Tibial nerve (tissue), 4 donors: ENCODE measurements around the gene HLA-DOB. TPM values are rescaled to one million over a fixed set of nuclear protein-coding genes. Genes with fewer than 3 reads are reported as not detected.

Source experiments
- DNase-seq, 2 donors: peaks; one replicate each; pipeline ENCODE4 v3.0.0-alpha.2; 2019; ENCODE audit warnings: low spot score in 2 of 2
- H3K27ac ChIP-seq, 4 donors: fragments of 200-600 bp; sonication (generic) in 3 of 4; one replicate each; pipeline ENCODE4 v1.5.1; 2017 to 2019; ENCODE audit warnings: mild to moderate bottlenecking in 1 of 4
- H3K27me3 ChIP-seq, 2 donors: fragments of 200-600 bp; sonication (generic) in 1 of 2; one replicate each; pipeline versions ENCODE4 v1.5.1 to v1.6.0; 2017 to 2019
- H3K36me3 ChIP-seq, 3 donors: fragments of 200-600 bp; sonication (generic); one replicate each; pipeline ENCODE4 v1.5.1; 2018 to 2019
- H3K4me1 ChIP-seq, 4 donors: fragments of 200-600 bp; sonication (generic) in 3 of 4; one replicate each; pipeline ENCODE4 v1.5.1; 2017 to 2019
- H3K4me3 ChIP-seq, 4 donors: fragments of 200-600 bp; sonication (generic) in 3 of 4; one replicate each; pipeline ENCODE4 v1.5.1; 2017 to 2019; ENCODE audit warnings: mild to moderate bottlenecking in 1 of 4, moderate library complexity in 1 of 4
- H3K9me3 ChIP-seq, 4 donors: fragments of 200-600 bp; sonication (generic) in 3 of 4; one replicate each; pipeline ENCODE4 v1.5.1; 2017 to 2019
- EP300 ChIP-seq, 2 donors: sonication (generic); formaldehyde crosslinking; IDR thresholded peaks; one replicate each; pipeline ENCODE4 v1.6.1; 2017; ENCODE audit warnings: antibody characterized with exemption in 2 of 2, mild to moderate bottlenecking in 1 of 2
- POLR2A ChIP-seq, 2 donors: fragments of 450-650 bp; IDR thresholded peaks; one replicate each; pipeline ENCODE4 v1.6.1; 2017; ENCODE audit warnings: antibody characterized with exemption in 2 of 2, mild to moderate bottlenecking in 2 of 2, moderate library complexity in 2 of 2
- WGBS, 2 donors: methylation state at CpG; one replicate each; pipeline ENCODE4 v1.1.5; 2018; 5-methylcytosine and 5-hydroxymethylcytosine counted together
- total RNA-seq, 4 donors: library from RNA; depleted of rRNA; stranded (reverse); fragments of >200 nt; gene quantifications; one replicate each; pipeline ENCODE4 v1.1.0, GENCODE V29; 2016
- TF ChIP-seq, protein P1 (sequence below), 5 experiments: fragments of 200-600 bp in 3 of 5; fragments of 450-650 bp in 2 of 5; sonication (generic) in 3 of 5; IDR thresholded peaks; one replicate each; pipeline ENCODE4 v1.5.1; 2016 to 2019; ENCODE audit warnings: antibody characterized with exemption in 5 of 5, mild to moderate bottlenecking in 3 of 5, moderate library complexity in 2 of 5

HLA-DOB gene
- total RNA-seq, 4 donors from 2014 or later, result 2.1 to 3.5 TPM; not detected in 2

DNA sequence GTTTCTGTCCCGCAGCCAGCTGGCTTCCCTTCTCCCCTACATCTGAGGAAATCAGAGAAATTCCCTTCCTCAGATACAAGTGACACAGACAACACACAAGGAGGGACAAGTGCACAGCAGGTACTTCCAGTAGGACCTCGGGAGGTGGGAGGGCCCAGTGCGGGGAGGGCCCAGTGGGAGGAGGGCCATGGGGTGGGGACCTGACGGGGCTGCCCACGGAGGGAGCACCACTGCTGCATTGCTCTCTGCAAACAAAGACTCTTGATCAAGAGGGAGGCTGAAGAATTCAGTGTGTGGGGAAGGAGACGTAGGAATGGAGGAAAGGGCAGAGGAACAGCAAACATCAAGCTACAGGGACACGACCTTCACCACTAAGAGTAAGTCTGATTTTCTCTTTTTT lies 12.7 kb upstream of the HLA-DOB start:
- TF ChIP-seq, protein P1, sequence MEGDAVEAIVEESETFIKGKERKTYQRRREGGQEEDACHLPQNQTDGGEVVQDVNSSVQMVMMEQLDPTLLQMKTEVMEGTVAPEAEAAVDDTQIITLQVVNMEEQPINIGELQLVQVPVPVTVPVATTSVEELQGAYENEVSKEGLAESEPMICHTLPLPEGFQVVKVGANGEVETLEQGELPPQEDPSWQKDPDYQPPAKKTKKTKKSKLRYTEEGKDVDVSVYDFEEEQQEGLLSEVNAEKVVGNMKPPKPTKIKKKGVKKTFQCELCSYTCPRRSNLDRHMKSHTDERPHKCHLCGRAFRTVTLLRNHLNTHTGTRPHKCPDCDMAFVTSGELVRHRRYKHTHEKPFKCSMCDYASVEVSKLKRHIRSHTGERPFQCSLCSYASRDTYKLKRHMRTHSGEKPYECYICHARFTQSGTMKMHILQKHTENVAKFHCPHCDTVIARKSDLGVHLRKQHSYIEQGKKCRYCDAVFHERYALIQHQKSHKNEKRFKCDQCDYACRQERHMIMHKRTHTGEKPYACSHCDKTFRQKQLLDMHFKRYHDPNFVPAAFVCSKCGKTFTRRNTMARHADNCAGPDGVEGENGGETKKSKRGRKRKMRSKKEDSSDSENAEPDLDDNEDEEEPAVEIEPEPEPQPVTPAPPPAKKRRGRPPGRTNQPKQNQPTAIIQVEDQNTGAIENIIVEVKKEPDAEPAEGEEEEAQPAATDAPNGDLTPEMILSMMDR (IDR thresholded peaks at IDR 0.05), result no peak
- TF ChIP-seq POLR2A (IDR thresholded peaks at IDR 0.05), result no peak
- no peak for TF ChIP-seq EP300 (IDR thresholded peaks at IDR 0.05)
- Histone ChIP-seq H3K27ac (no peak overlapping the region), H3K4me1 (peaks cover 0 to 5% (median 0%) of the 10 kb centered on the region in 4 donors), H3K27me3 (no peaks in the 10 kb centered on the region), H3K36me3 (peaks cover 4 to 59% (median 10%) of the 10 kb centered on the region in 3 donors), H3K9me3 (no peaks in the 10 kb centered on the region), H3K4me3 (no peak overlapping the region)
- 57 to 64% methylated on average over 7 of the region's 7 CpGs for WGBS, 2 donors
- DNase-seq, result no peak

GRCh38 chr6:32827025-32827424 lies 10.2 kb upstream of the HLA-DOB start:
- no peaks in the 10 kb centered on the region for H3K9me3 ChIP-seq
- no peaks in the 10 kb centered on the region for H3K27me3 ChIP-seq
- peak overlapping the region in 1 of 4 donors; percentile 59 for H3K27ac ChIP-seq
- WGBS, 2 donors, result 76 to 80% methylated on average over 3 of the region's 3 CpGs
- no peak overlapping the region for H3K4me3 ChIP-seq
- H3K36me3 ChIP-seq, result peaks cover 4 to 39% (median 10%) of the 10 kb centered on the region in 3 donors
- H3K4me1 ChIP-seq, result peaks cover 0 to 5% (median 0%) of the 10 kb centered on the region in 4 donors
- DNase-seq, result no peak
- no peak for TF ChIP-seq POLR2A (IDR thresholded peaks at IDR 0.05)

DNA sequence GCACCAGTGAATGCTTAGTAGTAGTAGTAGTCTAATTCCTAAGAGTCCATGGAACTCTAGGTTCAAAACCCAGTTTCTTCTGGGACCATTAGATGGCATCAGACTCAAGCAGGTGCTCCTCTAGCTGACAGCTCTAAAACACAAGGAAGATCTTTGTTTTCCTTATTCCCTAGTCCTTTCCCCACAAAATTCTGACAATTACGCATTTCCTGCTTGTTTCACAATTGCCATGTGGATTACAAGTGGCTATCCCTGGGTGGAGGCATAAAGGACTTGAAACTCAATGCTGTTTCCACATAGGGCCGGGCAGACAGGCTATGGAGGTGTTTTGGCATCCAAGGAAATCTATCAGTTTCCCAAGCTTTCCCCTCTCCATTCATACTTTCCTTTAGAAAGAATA lies 9.2 kb upstream of the HLA-DOB start:
- TF ChIP-seq EP300 (IDR thresholded peaks at IDR 0.05) (peak; percentile 12 to 65), POLR2A (IDR thresholded peaks at IDR 0.05) (peak in 1 of 2 donors; percentile 22)
- TF ChIP-seq, protein P1 (IDR thresholded peaks at IDR 0.05), result peak; percentile 14 to 60 (median 24)
- Histone ChIP-seq H3K4me1 (peaks cover 0 to 5% (median 0%) of the 10 kb centered on the region in 4 donors), H3K27me3 (no peaks in the 10 kb centered on the region), H3K4me3 (no peak overlapping the region), H3K9me3 (no peaks in the 10 kb centered on the region), H3K27ac (peak overlapping the region in 1 of 4 donors; percentile 59), H3K36me3 (peaks cover 4 to 28% (median 10%) of the 10 kb centered on the region in 3 donors)
- WGBS, 2 donors, result 20 to 28% methylated on average over 2 of the region's 2 CpGs
- peak in 1 of 2 donors; percentile 39 for DNase-seq

- TF ChIP-seq POLR2A (IDR thresholded peaks at IDR 0.05) (no peak), EP300 (IDR thresholded peaks at IDR 0.05) (no peak)
- TF ChIP-seq, protein P1 (IDR thresholded peaks at IDR 0.05), result no peak
- WGBS, 2 donors, result 62 to 67% methylated on average over 3 of the region's 3 CpGs
Observed at GRCh38 chr6:32819729-32820128, 2.9 kb upstream of the HLA-DOB start.

DNA sequence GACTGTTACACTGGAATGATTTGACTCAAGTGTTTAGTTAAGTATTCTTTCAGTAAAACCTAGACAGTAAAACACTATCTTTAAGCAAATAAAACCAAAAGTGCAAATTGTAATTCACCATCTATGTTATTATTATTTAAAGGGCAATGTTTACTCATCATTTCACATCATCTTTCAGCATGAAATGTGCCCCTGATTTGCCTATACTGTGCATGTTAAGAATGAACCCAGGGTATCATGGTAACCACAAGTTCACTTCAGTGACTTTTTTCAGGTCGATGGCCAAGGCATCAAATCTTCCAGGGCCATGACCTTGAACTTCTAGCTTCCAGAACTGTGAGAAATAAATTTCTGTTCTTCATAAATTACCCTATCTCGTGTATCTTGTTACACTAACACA lies 2.1 kb upstream of the HLA-DOB start:
- TF ChIP-seq, protein P1 (IDR thresholded peaks at IDR 0.05), result no peak
- no peak for TF ChIP-seq EP300 (IDR thresholded peaks at IDR 0.05)
- no peak for TF ChIP-seq POLR2A (IDR thresholded peaks at IDR 0.05)
- no peak for DNase-seq
- H3K36me3 ChIP-seq, result no peaks in the 10 kb centered on the region
- H3K27ac ChIP-seq, result no peak overlapping the region
- peaks cover 0 to 12% (median 0%) of the 10 kb centered on the region in 4 donors for H3K4me1 ChIP-seq
- 57 to 65% methylated on average over 2 of the region's 2 CpGs for WGBS, 2 donors
- no peaks in the 10 kb centered on the region for H3K9me3 ChIP-seq
- no peaks in the 10 kb centered on the region for H3K27me3 ChIP-seq
- H3K4me3 ChIP-seq, result no peak overlapping the region

More at GRCh38 chr6:32819729-32820128, 2.9 kb upstream of the HLA-DOB start:
- DNase-seq, result no peak
- Histone ChIP-seq H3K4me3 (no peak overlapping the region), H3K9me3 (no peaks in the 10 kb centered on the region), H3K27me3 (no peaks in the 10 kb centered on the region), H3K27ac (no peak overlapping the region), H3K4me1 (peaks cover 0 to 12% (median 0%) of the 10 kb centered on the region in 4 donors), H3K36me3 (no peaks in the 10 kb centered on the region)
